ENCODE data around the gene COQ8A.
"Not testable (repeated sequence)": the region's sequence is repeated elsewhere in the genome, so short reads cannot be mapped to it uniquely, and the experiment has no call there.

Gene COQ8A

GRCh38 chr1:226951286-226952117, 11.4 kb downstream of the COQ8A start:
- no peak for DNase-seq (ENCODE audit: low read depth, low spot score)

- no peak for DNase-seq (ENCODE audit: low read depth, low spot score)
Observed at GRCh38 chr1:226952118-226952441, 12.0 kb downstream of the COQ8A start.

GRCh38 chr1:226953175-226953800, 13.2 kb downstream of the COQ8A start:
- no peak for DNase-seq (ENCODE audit: low read depth, low spot score)

DNA sequence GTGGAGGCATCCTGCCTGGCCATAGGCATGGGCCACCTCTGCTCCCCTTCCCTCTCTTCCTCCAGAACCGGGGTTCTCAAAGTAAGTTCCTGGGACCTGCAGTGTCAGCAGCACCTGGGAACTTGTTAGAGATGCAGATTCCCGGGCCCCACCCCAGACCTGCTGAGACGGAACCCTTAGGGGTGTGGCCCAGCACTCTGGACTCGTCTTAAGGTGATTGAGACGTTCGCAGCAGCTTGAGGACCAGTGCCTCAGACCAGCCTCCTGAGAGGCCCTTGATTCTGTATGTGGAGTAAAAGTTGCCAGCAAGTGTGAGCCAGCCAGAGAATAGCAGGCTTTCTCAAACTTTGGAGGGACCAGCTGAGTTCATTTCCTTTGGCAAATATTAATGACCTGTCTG, 14.2 kb downstream of the COQ8A start:
- no peak for DNase-seq (ENCODE audit: low read depth, low spot score)

- DNase-seq (ENCODE audit: low read depth, low spot score) = no peak
Observed at GRCh38 chr1:226954777-226955176, 14.7 kb downstream of the COQ8A start.

DNA sequence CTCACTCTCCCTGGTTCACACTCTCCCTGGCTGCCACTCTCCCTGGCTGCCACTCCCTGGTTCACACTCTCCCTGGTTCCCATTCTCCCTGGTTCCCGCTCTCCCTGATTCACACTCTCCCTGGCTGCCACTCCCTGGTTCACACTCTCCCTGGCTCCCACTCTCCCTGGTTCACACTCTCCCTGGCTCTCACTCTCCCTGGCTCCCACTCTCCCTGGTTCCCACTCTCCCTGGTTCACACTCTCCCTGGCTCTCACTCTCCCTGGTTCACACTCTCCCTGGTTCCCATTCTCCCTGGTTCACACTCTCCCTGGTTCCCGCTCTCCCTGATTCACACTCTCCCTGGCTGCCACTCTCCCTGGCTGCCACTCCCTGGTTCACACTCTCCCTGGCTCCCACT, 15.8 kb downstream of the COQ8A start:
- not testable (repeated sequence) for DNase-seq (ENCODE audit: low read depth, low spot score)

GRCh38 chr1:226956942-226957713, 17.0 kb downstream of the COQ8A start:
- DNase-seq (ENCODE audit: low read depth, low spot score) = no peak

GRCh38 chr1:226957714-226958113, 17.6 kb downstream of the COQ8A start:
- DNase-seq (ENCODE audit: low read depth, low spot score) = no peak

GRCh38 chr1:226958300-226958699, 18.2 kb downstream of the COQ8A start:
- DNase-seq (ENCODE audit: low read depth, low spot score) = no peak

DNA sequence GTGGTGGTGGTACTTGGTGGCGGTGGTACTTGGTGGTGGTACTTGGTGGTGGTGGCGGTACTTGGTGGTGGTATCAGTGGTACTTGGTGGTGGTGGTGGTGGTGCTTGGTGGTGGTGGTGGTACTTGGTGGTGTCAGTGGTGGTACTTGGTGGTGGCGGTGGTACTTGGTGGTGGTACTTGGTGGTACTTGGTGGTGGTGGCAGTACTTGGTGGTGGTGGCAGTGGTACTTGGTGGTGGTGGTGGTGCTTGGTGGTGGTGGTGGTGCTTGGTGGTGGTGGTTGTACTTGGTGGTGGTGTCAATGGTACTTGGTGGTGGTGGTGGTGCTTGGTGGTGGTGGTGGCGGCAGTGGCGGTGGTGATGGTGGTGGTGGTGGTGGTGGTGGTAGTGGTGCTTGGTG, 20.2 kb downstream of the COQ8A start:
- DNase-seq (ENCODE audit: low read depth, low spot score) = no peak

GRCh38 chr1:226960944-226961765, 21.1 kb downstream of the COQ8A start:
- DNase-seq (ENCODE audit: low read depth, low spot score) = no peak

DNA sequence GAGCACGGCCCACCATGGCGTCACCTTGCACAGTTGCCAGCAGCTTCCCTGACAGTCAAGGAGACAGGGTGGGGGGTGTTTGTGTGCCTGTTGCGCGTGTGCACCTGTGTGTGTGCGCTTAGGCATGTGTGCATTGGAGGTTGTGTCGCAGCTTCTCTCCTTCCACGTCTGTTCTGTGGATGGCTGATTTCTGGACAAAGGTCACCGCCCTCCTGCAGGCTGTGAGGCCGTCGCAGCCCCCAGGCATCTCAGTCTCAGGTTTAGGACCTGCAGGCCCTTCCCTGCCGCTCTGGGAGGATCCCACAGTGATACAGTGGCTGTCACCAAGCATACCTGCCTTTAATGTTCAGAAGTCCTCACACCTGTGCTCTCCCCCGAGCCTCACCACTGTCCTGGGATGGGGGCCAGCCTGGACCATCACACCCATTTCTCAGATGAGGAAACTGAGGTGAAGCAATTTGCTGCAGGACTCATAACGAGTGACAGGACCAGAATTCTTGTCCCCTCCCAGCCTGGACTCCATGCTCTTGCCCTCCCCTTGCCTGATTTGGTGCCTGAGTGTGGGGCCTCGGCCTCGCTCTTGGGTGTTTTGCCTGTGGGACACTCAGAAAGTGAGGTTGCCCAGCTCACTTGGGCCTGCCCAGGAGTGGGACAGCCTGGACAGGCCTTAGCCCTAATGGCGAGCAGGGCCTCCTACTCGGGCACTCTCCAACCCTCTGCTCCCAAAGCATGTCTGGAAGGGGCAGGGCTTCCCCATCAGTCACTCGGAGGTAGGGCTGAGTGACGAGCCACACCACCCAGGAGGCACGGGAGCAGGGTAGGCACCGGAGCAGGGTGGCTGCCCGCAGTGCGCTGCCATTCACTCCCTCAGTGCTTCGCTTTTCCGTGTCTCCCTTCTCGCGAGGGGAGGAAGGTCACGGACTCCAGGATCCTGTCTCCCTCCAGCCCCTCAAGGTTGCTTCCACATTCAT, 22.6 kb downstream of the COQ8A start:
- DNase-seq (ENCODE audit: low read depth, low spot score) = no peak

GRCh38 chr1:226964068-226964425, 24.0 kb downstream of the COQ8A start:
- DNase-seq (ENCODE audit: low read depth, low spot score) = no peak

GRCh38 chr1:226964611-226965486, 24.8 kb downstream of the COQ8A start:
- no peak for DNase-seq (ENCODE audit: low read depth, low spot score)

DNA sequence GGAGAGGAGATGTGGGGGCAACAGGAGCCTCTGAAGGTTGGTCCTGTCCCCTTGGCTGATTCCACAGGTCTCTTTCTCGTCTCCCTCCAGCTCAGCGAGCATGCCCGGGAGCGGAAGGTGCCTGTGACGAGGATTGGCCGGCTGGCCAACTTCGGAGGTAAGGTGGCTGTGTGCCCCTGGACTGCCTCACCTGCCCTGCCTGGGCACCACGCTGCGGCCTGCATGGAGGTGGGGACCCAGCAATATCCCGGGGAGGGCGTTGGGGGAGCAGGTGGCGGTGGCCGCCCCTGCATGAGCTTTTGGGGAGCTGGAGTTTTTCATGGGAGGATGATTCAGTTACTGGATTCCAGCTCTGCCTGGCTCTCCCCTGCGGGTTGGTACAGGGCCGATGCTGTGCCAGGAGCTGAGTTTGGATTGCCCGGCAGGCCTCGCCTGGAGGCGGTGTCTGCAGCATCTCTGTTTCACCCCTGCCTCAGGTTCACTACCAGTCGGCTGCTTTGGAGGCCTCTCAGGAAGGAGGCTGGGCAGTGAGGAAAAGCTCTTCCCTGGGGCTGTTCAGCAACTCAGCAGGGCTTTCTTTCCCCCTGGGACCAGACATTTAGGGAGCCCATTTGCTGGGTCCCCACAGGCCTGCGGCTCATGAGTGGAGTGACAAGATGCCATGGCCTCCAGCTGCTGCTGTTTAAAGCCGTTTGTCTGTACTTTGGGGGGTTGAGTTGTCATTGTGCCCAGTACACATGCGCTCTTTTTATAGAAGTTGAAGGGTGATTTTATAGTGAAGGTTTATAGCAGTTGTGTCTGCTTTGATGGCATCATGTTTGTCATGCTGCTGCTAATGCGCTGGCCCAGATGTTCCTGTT, 25.7 kb downstream of the COQ8A start:
- no peak for DNase-seq (ENCODE audit: low read depth, low spot score)

- no peak for DNase-seq (ENCODE audit: low read depth, low spot score)
Observed at GRCh38 chr1:226966683-226967082, 26.6 kb downstream of the COQ8A start.

DNA sequence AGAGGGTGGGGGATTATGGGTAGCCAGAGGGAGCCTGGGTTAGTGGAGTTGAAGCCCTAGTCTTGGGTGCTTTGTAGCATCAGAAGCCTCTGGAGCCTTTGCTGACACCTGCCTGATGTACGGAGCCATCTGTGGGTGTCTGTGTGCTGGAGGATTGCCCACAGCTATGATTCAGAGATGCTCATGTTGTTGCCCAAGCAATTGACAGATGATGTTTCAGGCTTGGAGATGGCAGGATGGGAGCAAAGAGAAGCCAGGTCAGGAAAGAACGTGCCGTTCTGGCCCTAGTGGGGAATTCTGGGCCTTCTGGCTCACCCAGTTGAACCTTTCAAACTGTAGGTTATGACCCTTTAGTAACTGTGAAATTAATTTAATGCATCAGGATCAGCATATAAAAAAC, 27.6 kb downstream of the COQ8A start:
- DNase-seq (ENCODE audit: low read depth, low spot score) = no peak

GRCh38 chr1:226971765-226972164, 31.7 kb downstream of the COQ8A start:
- no peak for DNase-seq (ENCODE audit: low read depth, low spot score)

DNA sequence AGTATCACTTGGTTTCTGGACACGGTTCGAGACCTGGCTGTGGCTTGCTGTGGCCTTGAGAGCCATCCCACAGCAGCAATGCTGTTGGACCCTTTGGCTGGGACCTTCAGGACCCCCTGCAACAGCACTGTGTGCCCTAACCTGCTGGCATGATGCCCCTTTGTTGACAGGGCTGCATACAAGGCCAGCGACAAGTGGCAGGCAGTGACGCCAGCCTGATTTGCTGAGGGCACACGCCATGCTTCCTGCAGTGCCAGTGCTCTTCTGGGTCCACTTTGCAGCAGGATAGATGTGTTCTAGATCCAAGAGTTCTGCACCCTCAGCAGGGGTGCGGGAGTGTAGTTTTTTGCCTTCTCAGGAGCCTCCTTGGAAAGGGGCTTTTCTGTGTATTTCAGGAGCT, 32.8 kb downstream of the COQ8A start:
- no peak for DNase-seq (ENCODE audit: low read depth, low spot score)

Measured in smooth muscle cell of the brain vasculature (primary cell).